ENCODE results near the gene ZNF98. TPM values are rescaled to one million over a fixed set of nuclear protein-coding genes. Genes with fewer than 3 reads are reported as not detected.

Gene ZNF98
- total RNA-seq, 1 experiment from 2014 or later = not detected

DNA sequence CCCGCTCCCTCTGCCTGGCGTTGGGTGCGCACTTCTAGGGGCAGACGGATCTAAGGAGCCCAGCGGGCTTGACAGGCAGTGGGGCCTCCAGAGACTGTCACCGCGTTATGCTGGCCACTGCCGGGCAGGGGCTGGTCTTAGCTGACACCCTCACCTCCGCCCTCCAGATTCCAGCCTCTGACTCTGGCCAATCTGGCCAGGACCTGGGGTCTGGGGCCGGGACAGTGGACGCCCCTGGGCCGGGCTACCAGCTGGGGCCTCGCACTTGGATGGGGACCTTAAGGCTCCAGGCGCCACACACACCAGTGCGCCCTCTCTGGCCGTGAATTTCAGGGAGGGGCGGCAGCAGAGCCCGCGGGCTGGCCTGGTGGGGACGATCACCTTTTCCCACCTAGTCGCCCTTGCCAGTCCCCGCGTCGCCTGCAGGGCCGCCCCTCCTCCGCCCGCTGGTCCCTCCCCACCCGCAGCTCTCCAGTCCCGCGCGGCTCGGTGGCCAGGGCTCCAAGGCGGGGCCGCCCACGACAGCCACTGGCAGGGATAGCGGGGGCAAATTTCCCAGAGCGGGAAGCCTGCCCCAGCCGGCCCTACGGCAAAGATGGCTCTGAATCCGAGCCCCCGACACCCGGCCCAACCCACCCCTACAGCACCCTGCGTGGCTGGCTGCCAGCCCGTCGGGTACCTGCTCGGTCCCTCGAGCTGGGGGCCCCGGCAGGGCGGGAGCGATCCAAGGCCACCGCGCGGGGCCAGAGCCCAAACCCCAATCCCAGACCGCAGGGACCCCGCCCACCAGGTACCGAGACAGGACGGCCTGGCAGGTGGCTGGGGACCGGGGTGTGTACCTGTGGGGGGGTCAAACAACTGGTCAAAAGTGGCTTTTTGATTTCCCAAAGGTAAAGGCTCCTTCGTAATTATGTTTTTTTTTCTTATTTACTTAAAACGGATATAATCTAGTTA lies 6.1 kb upstream of the ZNF98 start:
- H3K27ac ChIP-seq (ENCODE audit: low read depth, low read length) = no peak overlapping the region
- no peak for ATAC-seq
- CTCF ChIA-PET = no interaction called here

DNA sequence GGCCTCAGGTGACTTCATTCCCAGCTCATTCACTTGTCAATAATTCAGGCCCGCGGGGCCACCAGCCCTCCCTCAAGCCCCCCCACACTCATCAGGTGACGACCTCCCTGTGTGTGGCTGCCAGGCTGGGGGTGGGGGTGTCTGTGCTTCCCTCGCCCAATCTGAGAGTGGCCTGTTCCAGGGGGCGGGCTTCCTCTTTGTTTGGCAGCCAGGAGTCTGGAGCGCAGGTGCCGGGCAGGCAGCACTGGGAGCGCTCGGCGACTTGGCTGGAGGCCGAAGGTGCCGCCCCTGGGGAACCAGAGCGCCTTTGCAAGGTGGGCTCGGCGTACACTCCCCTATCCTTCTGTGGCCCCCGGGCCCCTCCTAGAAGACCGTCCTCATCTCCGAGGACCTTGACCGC lies 5.4 kb upstream of the ZNF98 start:
- no peaks in the 10 kb centered on the region for H3K4me1 ChIP-seq (ENCODE audit: control insufficient read depth in 1 of 2, insufficient read depth in 2 of 2, low read length in 2 of 2)
- BruUV-seq (replicated peaks) = no TSS peak
- H3K9me3 ChIP-seq (ENCODE audit: control insufficient read depth in 1 of 2, insufficient read depth in 1 of 2, low read depth in 1 of 2, low read length in 2 of 2) = peaks cover 8 to 15% of the 10 kb centered on the region in 2 experiments; a peak in 2 of 4 replicates
- H3K27ac ChIP-seq (ENCODE audit: low read depth, low read length) = no peak overlapping the region
- H3K9me2 ChIP-seq (ENCODE audit: insufficient read depth) = no peaks in the 10 kb centered on the region
- ChIA-PET CTCF (no interaction called here), POLR2A (no interaction called here), RAD21 (ENCODE audit: low non-redundant PET in 1 of 2, low total read pairs in 2 of 2, uncharacterized antibody in 2 of 2, unreplicated experiment in 2 of 2) (no interaction called here)
- H3K79me2 ChIP-seq (ENCODE audit: insufficient read depth, low read length) = no peaks in the 10 kb centered on the region
- no peaks in the 10 kb centered on the region for H4K20me1 ChIP-seq (ENCODE audit: insufficient read depth)
- TF ChIP-seq REST (IDR thresholded peaks at IDR 0.05; ENCODE audit: low read depth) = no peak
- no peak for TF ChIP-seq SP1 (IDR thresholded peaks at IDR 0.05; ENCODE audit: low read depth)
- no peak for TF ChIP-seq YY1 (IDR thresholded peaks at IDR 0.05; ENCODE audit: extremely low read depth, insufficient replicate concordance, low read depth, low read length)
- TF ChIP-seq CBX3 (IDR thresholded peaks at IDR 0.05; ENCODE audit: low read depth) = no peak
- no peak for TF ChIP-seq TCF7L2 (IDR thresholded peaks at IDR 0.05; ENCODE audit: borderline replicate concordance, extremely low read depth, insufficient read depth, insufficient read length)
- TF ChIP-seq POLR2AphosphoS5 (IDR thresholded peaks at IDR 0.05; ENCODE audit: low read depth, low read length) = no peak
- no peak for TF ChIP-seq CTCF (IDR thresholded peaks at IDR 0.05 in 2 of 3, conservative IDR thresholded peaks at IDR 0.05 in 1 of 3; ENCODE audit: borderline replicate concordance in 1 of 3, insufficient read depth in 1 of 3, low read depth in 2 of 3, low read length in 2 of 3)
- no peak for TF ChIP-seq ELF1 (IDR thresholded peaks at IDR 0.05; ENCODE audit: borderline replicate concordance, low read depth)
- TF ChIP-seq EZH2 (IDR thresholded peaks at IDR 0.05) = no peak
- TF ChIP-seq SRF (IDR thresholded peaks at IDR 0.05; ENCODE audit: low read depth) = no peak
- intact Hi-C loops (cut with micrococcal nuclease) = no loop called here
- no peak overlapping the region for H3K9ac ChIP-seq (ENCODE audit: low read length)
- H3K4me3 ChIP-seq (replicated peaks in 1 of 2; ENCODE audit: low read depth in 1 of 2, low read length in 2 of 2) = no peak overlapping the region
- H3K27me3 ChIP-seq (ENCODE audit: insufficient read depth, low read length) = no peaks in the 10 kb centered on the region
- DNase-seq (ENCODE audit: low read depth, low spot score) (no peak), ATAC-seq (no peak)
- H3K4me2 ChIP-seq (ENCODE audit: low read length) = no peak overlapping the region
- no peak overlapping the region for H2AFZ ChIP-seq (ENCODE audit: low read depth, low read length, poor library complexity, severe bottlenecking)
- H3K36me3 ChIP-seq (ENCODE audit: control insufficient read depth in 1 of 2, insufficient read depth in 2 of 2, low read length in 2 of 2) = no peaks in the 10 kb centered on the region

More for the DNA sequence above, 6.1 kb upstream of the ZNF98 start:
- Histone ChIP-seq H4K20me1 (ENCODE audit: insufficient read depth) (no peaks in the 10 kb centered on the region), H3K9ac (ENCODE audit: low read length) (no peak overlapping the region), H3K79me2 (ENCODE audit: insufficient read depth, low read length) (no peaks in the 10 kb centered on the region), H3K9me3 (ENCODE audit: control insufficient read depth in 1 of 2, insufficient read depth in 1 of 2, low read depth in 1 of 2, low read length in 2 of 2) (peaks cover 10 to 15% of the 10 kb centered on the region in 2 experiments; a peak in 2 of 4 replicates), H3K4me2 (ENCODE audit: low read length) (no peak overlapping the region), H2AFZ (ENCODE audit: low read depth, low read length, poor library complexity, severe bottlenecking) (no peak overlapping the region), H3K36me3 (ENCODE audit: control insufficient read depth in 1 of 2, insufficient read depth in 2 of 2, low read length in 2 of 2) (no peaks in the 10 kb centered on the region), H3K9me2 (ENCODE audit: insufficient read depth) (no peaks in the 10 kb centered on the region), H3K27me3 (ENCODE audit: insufficient read depth, low read length) (no peaks in the 10 kb centered on the region), H3K4me3 (replicated peaks in 1 of 2; ENCODE audit: low read depth in 1 of 2, low read length in 2 of 2) (no peak overlapping the region), H3K4me1 (ENCODE audit: control insufficient read depth in 1 of 2, insufficient read depth in 2 of 2, low read length in 2 of 2) (no peaks in the 10 kb centered on the region)
- ChIA-PET POLR2A (no interaction called here), RAD21 (ENCODE audit: low non-redundant PET in 1 of 2, low total read pairs in 2 of 2, uncharacterized antibody in 2 of 2, unreplicated experiment in 2 of 2) (no interaction called here)
- no TSS peak for BruUV-seq (replicated peaks)
- TF ChIP-seq ZFX (IDR thresholded peaks at IDR 0.05) = no peak
- no peak for TF ChIP-seq EZH2 (IDR thresholded peaks at IDR 0.05)
- no peak for TF ChIP-seq FOSL1 (IDR thresholded peaks at IDR 0.05; ENCODE audit: low read depth)
- TF ChIP-seq POLR2A (IDR thresholded peaks at IDR 0.05; ENCODE audit: borderline replicate concordance, extremely low read depth, insufficient read depth, insufficient read length) = no peak
- no peak for DNase-seq (ENCODE audit: low read depth, low spot score)
- intact Hi-C loops (cut with micrococcal nuclease) = no loop called here
